Prostate gland (tissue), 2 donors: ENCODE results near the gene NHS. TPM values are rescaled to one million over a fixed set of nuclear protein-coding genes. Genes with fewer than 3 reads are reported as not detected.

Source experiments
- DNase-seq: peaks from one replicate; pipeline ENCODE4 v3.0.0-alpha.2; 2019; ENCODE audit warnings: low spot score
- H3K27ac ChIP-seq, 2 donors: fragments of 200-600 bp; sonication (generic); 2 replicates each; pipeline ENCODE4 v1.5.1; 2017 to 2019
- H3K27me3 ChIP-seq: fragments of 200-600 bp; sonication (generic); replicated peaks from 2 replicates; pipeline ENCODE4 v1.5.1; 2019; ENCODE audit not compliant: insufficient read depth
- H3K36me3 ChIP-seq, 2 donors: fragments of 200-600 bp; sonication (generic); 1 replicate in 1 of 2; 2 replicates in 1 of 2; pipeline versions ENCODE4 v1.5.1 to v1.8.1; 2017 to 2019
- H3K4me1 ChIP-seq: fragments of 200-600 bp; sonication (generic); replicated peaks from 2 replicates; pipeline ENCODE4 v1.5.1; 2019
- H3K4me3 ChIP-seq, 2 donors: fragments of 200-600 bp; sonication (generic); 2 replicates each; pipeline ENCODE4 v1.5.1; 2017 to 2019
- H3K9me3 ChIP-seq: fragments of 200-600 bp; sonication (generic); 2 replicates; pipeline ENCODE4 v1.5.1; 2017
- CTCF ChIP-seq, 4 experiments: fragments of 200-600 bp in 2 of 4; fragments of 450-650 bp in 2 of 4; sonication (generic) in 2 of 4; IDR thresholded peaks; 1 replicate in 3 of 4; 2 replicates in 1 of 4; pipeline ENCODE4 v1.5.1; 2016 to 2019; ENCODE audit warnings: antibody characterized with exemption in 4 of 4, mild to moderate bottlenecking in 2 of 4, moderate library complexity in 2 of 4
- POLR2A ChIP-seq: fragments of 450-650 bp; IDR thresholded peaks from one replicate; pipeline ENCODE4 v1.6.1; 2016; ENCODE audit warnings: antibody characterized with exemption, mild to moderate bottlenecking
- POLR2AphosphoS5 ChIP-seq: sonication (generic); formaldehyde crosslinking; IDR thresholded peaks from one replicate; pipeline ENCODE4 v1.6.1; 2017; ENCODE audit warnings: antibody characterized with exemption
- WGBS: methylation state at CpG from one replicate; pipeline ENCODE4 v1.1.5; 2018; 5-methylcytosine and 5-hydroxymethylcytosine counted together
- intact Hi-C: fragments of 100-400 bp; cut with DNase I; formaldehyde crosslinking; loops from one replicate; pipeline ENCODE4 v1.14.2; 2022
- total RNA-seq, 2 donors: library from RNA; depleted of rRNA; stranded (reverse); fragments of >200 nt; gene quantifications; one replicate each; pipeline ENCODE4 v1.1.0, GENCODE V29; 2016

NHS gene
- total RNA-seq, 2 donors from 2014 or later = 4.8 to 17.7 TPM

- no peaks in the 10 kb centered on the region for H3K27me3 ChIP-seq
- H3K9me3 ChIP-seq = no peaks in the 10 kb centered on the region
- 78% methylated on average over 7 of the region's 7 CpGs for WGBS
- intact Hi-C loops = no loop called here
- H3K36me3 ChIP-seq = no peaks in the 10 kb centered on the region
- no peaks in the 10 kb centered on the region for H3K4me1 ChIP-seq
- no peak for DNase-seq
- no peak overlapping the region for H3K4me3 ChIP-seq
- H3K27ac ChIP-seq = no peak overlapping the region
- TF ChIP-seq POLR2A (no peak), CTCF (IDR thresholded peaks at IDR 0.05) (no peak), POLR2AphosphoS5 (no peak)
Observed at GRCh38 chrX:17597327-17597726, 222.3 kb downstream of the NHS start.

- H3K27ac ChIP-seq = no peak overlapping the region
- H3K4me3 ChIP-seq = no peak overlapping the region
- H3K4me1 ChIP-seq = no peaks in the 10 kb centered on the region
- no peaks in the 10 kb centered on the region for H3K27me3 ChIP-seq
- 19% methylated on average over 5 of the region's 6 CpGs for WGBS
- no peak for TF ChIP-seq POLR2A
- TF ChIP-seq POLR2AphosphoS5 = no peak
- TF ChIP-seq CTCF (IDR thresholded peaks at IDR 0.05) = no peak
- intact Hi-C loops = no loop called here
- no peaks in the 10 kb centered on the region for H3K36me3 ChIP-seq
- peak; percentile 53 for DNase-seq
- no peaks in the 10 kb centered on the region for H3K9me3 ChIP-seq
Observed at GRCh38 chrX:17597836-17598439, 222.9 kb downstream of the NHS start.

- H3K36me3 ChIP-seq = no peaks in the 10 kb centered on the region
- WGBS = 57% methylated on average over 6 of the region's 6 CpGs
- H3K4me1 ChIP-seq = no peaks in the 10 kb centered on the region
- TF ChIP-seq POLR2A = no peak
- TF ChIP-seq POLR2AphosphoS5 = no peak
- TF ChIP-seq CTCF (IDR thresholded peaks at IDR 0.05) = no peak
- no peak overlapping the region for H3K27ac ChIP-seq
- H3K4me3 ChIP-seq = no peak overlapping the region
- intact Hi-C loops = no loop called here
- H3K9me3 ChIP-seq = no peaks in the 10 kb centered on the region
- H3K27me3 ChIP-seq = no peaks in the 10 kb centered on the region
- DNase-seq = no peak
Observed at GRCh38 chrX:17601441-17602200, 226.6 kb downstream of the NHS start.

- no peak overlapping the region for H3K4me3 ChIP-seq
- no peak overlapping the region for H3K27ac ChIP-seq
- DNase-seq = no peak
- no peaks in the 10 kb centered on the region for H3K4me1 ChIP-seq
- TF ChIP-seq CTCF (IDR thresholded peaks at IDR 0.05) = no peak
- TF ChIP-seq POLR2AphosphoS5 = no peak
- TF ChIP-seq POLR2A = no peak
- intact Hi-C loops = no loop called here
- no peaks in the 10 kb centered on the region for H3K36me3 ChIP-seq
- no peaks in the 10 kb centered on the region for H3K27me3 ChIP-seq
- H3K9me3 ChIP-seq = no peaks in the 10 kb centered on the region
Observed at GRCh38 chrX:17602245-17602644, 227.2 kb downstream of the NHS start.

- Histone ChIP-seq H3K27ac (no peak overlapping the region), H3K4me3 (no peak overlapping the region), H3K27me3 (no peaks in the 10 kb centered on the region), H3K36me3 (no peaks in the 10 kb centered on the region), H3K4me1 (no peaks in the 10 kb centered on the region), H3K9me3 (no peaks in the 10 kb centered on the region)
- TF ChIP-seq POLR2A = no peak
- TF ChIP-seq CTCF (IDR thresholded peaks at IDR 0.05) = no peak
- no peak for TF ChIP-seq POLR2AphosphoS5
- DNase-seq = no peak
- intact Hi-C loops = no loop called here
- 28% methylated on average over 3 of the region's 3 CpGs for WGBS
Observed at GRCh38 chrX:17603196-17603595, 228.2 kb downstream of the NHS start.
